SK-N-SH treated with all-trans-retinoic acid at 6 μM for 48 hours (cell line): Measurements from ENCODE around the gene ARID1B.

Source experiments
- CSDC2 ChIP-seq: fragments of 250-450 bp; sonication (Bioruptor Pico); IDR thresholded peaks from 2 replicates; pipeline ENCODE4 v1.5.0; 2020; ENCODE audit warnings: mild to moderate bottlenecking, moderate library complexity
- OSR1 ChIP-seq: fragments of 250-450 bp; sonication (Bioruptor Pico); IDR thresholded peaks from 2 replicates; pipeline ENCODE4 v1.8.0; 2022; ENCODE audit warnings: moderate library complexity, mild to moderate bottlenecking, inconsistent platforms
- ZFP3 ChIP-seq: fragments of 250-450 bp; sonication (Bioruptor Pico); IDR thresholded peaks from 2 replicates; pipeline ENCODE4 v1.5.0; 2020; ENCODE audit warnings: mild to moderate bottlenecking, moderate library complexity

DNA sequence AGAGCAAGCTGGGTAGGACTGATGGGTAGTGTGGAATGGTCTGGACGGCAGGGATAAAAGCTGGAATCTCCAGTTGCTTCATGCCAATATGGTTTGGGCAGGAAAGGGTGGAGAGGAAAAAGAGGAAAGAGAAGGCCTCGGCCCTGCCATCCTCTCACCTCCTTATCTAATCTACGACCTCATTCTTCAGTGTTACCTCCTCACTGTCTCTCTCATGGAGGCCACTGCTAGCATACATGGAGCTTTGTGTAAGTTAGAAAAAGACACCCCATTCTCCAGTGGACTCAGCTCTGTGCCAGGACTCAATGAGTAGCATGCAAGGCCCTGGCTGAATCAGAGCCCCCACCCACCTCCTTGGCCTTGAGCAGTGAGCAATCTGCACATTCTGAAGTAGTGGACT, 6.1 kb upstream of the ARID1B start:
- TF ChIP-seq CSDC2 (no peak), OSR1 (CRISPR knock-in tag) (no peak), ZFP3 (CRISPR knock-in tag) (no peak)
